GM21576 (cell line): ENCODE results near the gene EPN2.

ENCODE experiments used
- ATAC-seq: cut with Tn5 transposase; IDR thresholded peaks from one replicate; pipeline ENCODE4 v1.9.1; 2021; ENCODE audit warnings: mild to moderate bottlenecking, moderate library complexity; ENCODE audit not compliant: unreplicated experiment

Gene EPN2

GRCh38 chr17:19307521-19307920 is 70.4 kb downstream of the EPN2 start:
- no peak for ATAC-seq

- no peak for ATAC-seq
Observed at GRCh38 chr17:19308398-19308797, 71.2 kb downstream of the EPN2 start.

- no peak for ATAC-seq
Observed at GRCh38 chr17:19309701-19310100, 72.5 kb downstream of the EPN2 start.

- ATAC-seq, result no peak
Observed at GRCh38 chr17:19310151-19310550, 73.0 kb downstream of the EPN2 start.

- ATAC-seq, result no peak
Observed at GRCh38 chr17:19311016-19311415, 73.8 kb downstream of the EPN2 start.

- ATAC-seq, result no peak
Observed at GRCh38 chr17:19311421-19312215, 74.5 kb downstream of the EPN2 start.

GRCh38 chr17:19312406-19312805 is 75.2 kb downstream of the EPN2 start:
- no peak for ATAC-seq

GRCh38 chr17:19313066-19313745 is 76.0 kb downstream of the EPN2 start:
- ATAC-seq, result no peak

- no peak for ATAC-seq
Observed at GRCh38 chr17:19313746-19314651, 76.8 kb downstream of the EPN2 start.

- ATAC-seq, result no peak
Observed at GRCh38 chr17:19315104-19315503, 77.9 kb downstream of the EPN2 start.

GRCh38 chr17:19316761-19317358 is 79.7 kb downstream of the EPN2 start:
- ATAC-seq, result no peak

GRCh38 chr17:19317359-19318095 is 80.4 kb downstream of the EPN2 start:
- no peak for ATAC-seq

- no peak for ATAC-seq
Observed at GRCh38 chr17:19318611-19319010, 81.4 kb downstream of the EPN2 start.

GRCh38 chr17:19319771-19320505 is 82.8 kb downstream of the EPN2 start:
- no peak for ATAC-seq

- ATAC-seq, result no peak
Observed at GRCh38 chr17:19320876-19321275, 83.7 kb downstream of the EPN2 start.

- ATAC-seq, result no peak
Observed at GRCh38 chr17:19321481-19322128, 84.4 kb downstream of the EPN2 start.

- no peak for ATAC-seq
Observed at GRCh38 chr17:19322129-19322505, 85.0 kb downstream of the EPN2 start.

GRCh38 chr17:19322861-19323260 is 85.7 kb downstream of the EPN2 start:
- no peak for ATAC-seq

- ATAC-seq, result no peak
Observed at GRCh38 chr17:19325542-19325941, 88.4 kb downstream of the EPN2 start.
